HepG2 (cell line): ENCODE measurements around the gene NME4. TPM values are rescaled to one million over a fixed set of nuclear protein-coding genes. Genes with fewer than 3 reads are reported as not detected.

ENCODE experiments used
- ATAC-seq: fragments of 200-7000 bp; cut with Tn5 transposase; 3 replicates; pipeline ENCODE4 v1.9.1; 2020; ENCODE audit warnings: mild to moderate bottlenecking, moderate library complexity
- BruUV-seq: library from RNA; stranded (reverse); fragments of 400-500 nt; replicated peaks from 2 replicates; lab custom pipeline; 2021; lab: Mats Ljungman, UMichigan
- CTCF ChIA-PET: fragments of 300-600 bp; formaldehyde crosslinking; extraction: SDS; loops from one replicate; lab custom pipeline; 2021; ENCODE audit warnings: low total read pairs, inconsistent platforms, low intra/inter-chr PET ratio; lab: Yijun Ruan, JAX
- POLR2A ChIA-PET: fragments of 350-600 bp; sonication (Branson Sonifier 250); formaldehyde crosslinking; loops from one replicate; lab custom pipeline; 2020; ENCODE audit warnings: antibody characterized with exemption, inconsistent platforms; lab: Yijun Ruan, JAX
- DNase-seq: peaks from one replicate; pipeline ENCODE4 v3.0.0-alpha.2; 2015; ENCODE audit warnings: low spot score
- FAIRE-seq: peaks from 3 replicates; lab custom pipeline; 2011; peaks lifted over from hg19 to GRCh38; lab: Jason Lieb, UNC
- H2AFZ ChIP-seq: one replicate; pipeline ENCODE4 v1.6.1; 2011; ENCODE audit warnings: low read length, inconsistent platforms
- H3K27ac ChIP-seq: fragments of 300-600 bp; 3 replicates; pipeline ENCODE4 v1.8.0; 2011; ENCODE audit warnings: mixed run types, mild to moderate bottlenecking, mixed read lengths, low read length, inconsistent platforms; ENCODE audit not compliant: insufficient read depth; ENCODE audit errors: extremely low read length
- H3K27me3 ChIP-seq, 2 experiments: fragments of 200-600 bp in 1 of 2; 2 replicates in 1 of 2; 3 replicates in 1 of 2; pipeline versions ENCODE4 v1.6.0 to v1.8.0; 2011; ENCODE audit warnings: low read length in 2 of 2, mild to moderate bottlenecking in 2 of 2, moderate library complexity in 2 of 2, inconsistent platforms in 1 of 2; ENCODE audit not compliant: insufficient read depth in 2 of 2, control insufficient read depth in 1 of 2
- H3K36me3 ChIP-seq, 2 experiments: fragments of 200-600 bp in 1 of 2; replicated peaks in 1 of 2; 2 replicates in 1 of 2; 3 replicates in 1 of 2; pipeline versions ENCODE4 v1.5.1 to v1.8.0; 2011; ENCODE audit warnings: low read length in 2 of 2, inconsistent platforms in 1 of 2; ENCODE audit not compliant: insufficient read depth in 2 of 2, control insufficient read depth in 1 of 2
- H3K4me1 ChIP-seq: 2 replicates; pipeline ENCODE4 v1.5.1; 2012; ENCODE audit warnings: low read length, inconsistent platforms; ENCODE audit not compliant: insufficient read depth
- H3K4me2 ChIP-seq: 2 replicates; pipeline ENCODE4 v1.6.0; 2011; ENCODE audit warnings: low read depth, low read length, inconsistent platforms
- H3K4me3 ChIP-seq, 3 experiments: fragments of 200-600 bp in 1 of 3; sonication (generic), shearing (Covaris generic) in 1 of 3; replicated peaks in 1 of 3; 2 replicates each; pipeline ENCODE4 v1.5.1; 2011 to 2016; ENCODE audit warnings: low read length in 3 of 3, inconsistent platforms in 2 of 3, low read depth in 2 of 3, mild to moderate bottlenecking in 2 of 3, control low read depth in 1 of 3, mixed read lengths in 1 of 3; ENCODE audit not compliant: insufficient read depth in 1 of 3
- H3K79me2 ChIP-seq: one replicate; pipeline ENCODE4 v1.6.1; 2011; ENCODE audit warnings: low read length, inconsistent platforms; ENCODE audit not compliant: insufficient read depth
- H3K9ac ChIP-seq: 2 replicates; pipeline ENCODE4 v1.6.0; 2011; ENCODE audit warnings: mild to moderate bottlenecking, low read depth, low read length, inconsistent platforms; ENCODE audit not compliant: insufficient read depth
- H3K9me3 ChIP-seq: 2 replicates; pipeline ENCODE4 v1.5.1; 2012; ENCODE audit warnings: mild to moderate bottlenecking, low read length
- H4K20me1 ChIP-seq: 2 replicates; pipeline ENCODE4 v1.6.0; 2011; ENCODE audit warnings: inconsistent platforms, mild to moderate bottlenecking, low read length, moderate library complexity; ENCODE audit not compliant: insufficient read depth
- AGO2 ChIP-seq: fragments of 200-400 bp; formaldehyde crosslinking; optimal IDR thresholded peaks from 2 replicates; pipeline ENCODE3; 2017; ENCODE audit warnings: mild to moderate bottlenecking, low read depth, low read length, moderate library complexity
- ARHGAP35 ChIP-seq: sonication (generic); formaldehyde crosslinking; IDR thresholded peaks from 2 replicates; pipeline ENCODE4 v1.9.0; 2022; ENCODE audit warnings: mild to moderate bottlenecking, inconsistent platforms, moderate library complexity, missing genetic modification reagents, borderline replicate concordance
- GFI1 ChIP-seq: sonication (generic); formaldehyde crosslinking; IDR thresholded peaks from 2 replicates; pipeline ENCODE4 v1.5.0; 2020; ENCODE audit warnings: missing genetic modification reagents, mild to moderate bottlenecking, borderline replicate concordance
- JARID2 ChIP-seq: sonication (generic); formaldehyde crosslinking; IDR thresholded peaks from 2 replicates; pipeline ENCODE4 v1.8.1; 2023; ENCODE audit warnings: missing genetic modification reagents, inconsistent platforms; ENCODE audit not compliant: insufficient replicate concordance
- NRL ChIP-seq: sonication (generic); formaldehyde crosslinking; IDR thresholded peaks from 2 replicates; pipeline ENCODE4 v1.5.0; 2020; ENCODE audit warnings: missing genetic modification reagents, mild to moderate bottlenecking, moderate library complexity, borderline replicate concordance
- RBFOX2 ChIP-seq: fragments of 200-400 bp; formaldehyde crosslinking; IDR thresholded peaks from 2 replicates; pipeline ENCODE4 v1.6.1; 2017; ENCODE audit warnings: low read depth, mild to moderate bottlenecking, low read length
- RORA ChIP-seq: sonication (generic); formaldehyde crosslinking; IDR thresholded peaks from 2 replicates; pipeline ENCODE4 v1.5.0; 2020; ENCODE audit warnings: mild to moderate bottlenecking, missing genetic modification reagents, moderate library complexity
- TRIM22 ChIP-seq: fragments of 450-650 bp; IDR thresholded peaks from 2 replicates; pipeline ENCODE4 v1.6.1; 2017
- ZNF282 ChIP-seq: fragments of 450-650 bp; IDR thresholded peaks from 2 replicates; pipeline ENCODE4 v1.6.1; 2018; ENCODE audit not compliant: partially characterized antibody
- ZNF33B ChIP-seq: sonication (generic); formaldehyde crosslinking; IDR thresholded peaks from 2 replicates; pipeline ENCODE4 v1.5.1; 2020; ENCODE audit warnings: mild to moderate bottlenecking, missing genetic modification reagents
- ZNF614 ChIP-seq: IDR thresholded peaks from 2 replicates; pipeline ENCODE4 v1.6.1; 2018; ENCODE audit warnings: missing biosample characterization, missing genetic modification reagents, inconsistent platforms, borderline replicate concordance
- ZNF660 ChIP-seq: sonication (generic); formaldehyde crosslinking; IDR thresholded peaks from 2 replicates; pipeline ENCODE4 v1.5.1; 2020; ENCODE audit warnings: mild to moderate bottlenecking, low read depth, missing genetic modification reagents, borderline replicate concordance
- WGBS: methylation state at CpG from one replicate; pipeline ENCODE4 v1.1.6; 2017; ENCODE audit warnings: low lambda C conversion rate; 5-methylcytosine and 5-hydroxymethylcytosine counted together
- in situ Hi-C: cut with HindIII; loops from 2 replicates; pipeline ENCODE4 v1.10.0; 2017; ENCODE audit warnings: low pct_unique_long_range_greater_than_20kb; ENCODE audit not compliant: extremely low pct_ligation_motif_present
- intact Hi-C: fragments of 100-400 bp; cut with micrococcal nuclease; formaldehyde crosslinking; loops from one replicate; pipeline ENCODE4 v1.10.0; 2022; ENCODE audit not compliant: unreplicated experiment
- polyA plus RNA-seq, 8 experiments: library from polyadenylated mRNA; depleted of rRNA in 3 of 8; stranded (reverse) in 7 of 8; unstranded in 1 of 8; fragments of >200 nt; fragmentation: Illumina TruSeq in 4 of 8; extraction: Trizol in 4 of 8; gene quantifications; 2 replicates each; pipeline versions ENCODE4 v1.2.1 to v1.2.3, GENCODE V29; 2011 to 2016; ENCODE audit warnings: low read depth in 4 of 8, missing spikeins in 1 of 8, mixed read lengths in 1 of 8; ENCODE audit not compliant: insufficient read depth in 1 of 8
- total RNA-seq, 5 experiments: library from RNA; depleted of rRNA; stranded (reverse); fragments of >200 nt; fragmentation: Illumina TruSeq; extraction: Trizol; gene quantifications; 2 replicates each; pipeline ENCODE4 v1.2.3, GENCODE V29; 2016; ENCODE audit warnings: low read depth in 1 of 5

NME4 gene
- total and polyA plus RNA-seq, 2 of the 13 experiments (the other 11 are each of a cell fraction or from before 2014, with no cell fraction given) = 121 to 263 TPM

GRCh38 chr16:375927-376816 is 20.8 kb upstream of the NME4 start:
- Histone ChIP-seq H3K9ac (no peak overlapping the region), H3K27ac (no peak overlapping the region), H3K79me2 (peaks cover 16% of the 10 kb centered on the region), H3K27me3 (no peaks in the 10 kb centered on the region), H3K4me1 (peaks cover 17% of the 10 kb centered on the region), H3K4me3 (no peak overlapping the region), H2AFZ (no peak overlapping the region), H3K4me2 (no peak overlapping the region), H4K20me1 (no peaks in the 10 kb centered on the region), H3K9me3 (no peaks in the 10 kb centered on the region), H3K36me3 (peaks cover 16 to 27% of the 10 kb centered on the region in 2 experiments; a peak in 4 of 5 replicates)
- ChIA-PET POLR2A (no interaction called here), CTCF (no interaction called here)
- BruUV-seq = no TSS peak
- FAIRE-seq = no peak
- no peak for ATAC-seq
- in situ Hi-C loops = no loop called here
- TF ChIP-seq RBFOX2 (peak; percentile 32; the same call in 1 of the 2 replicates), GFI1 (CRISPR knock-in tag) (no peak), AGO2 (peak; percentile 58)
- 91% methylated on average over 7 of the region's 44 CpGs for whole genome bisulfite sequencing
- no peak for DNase-seq
- intact Hi-C loops = no loop called here

DNA sequence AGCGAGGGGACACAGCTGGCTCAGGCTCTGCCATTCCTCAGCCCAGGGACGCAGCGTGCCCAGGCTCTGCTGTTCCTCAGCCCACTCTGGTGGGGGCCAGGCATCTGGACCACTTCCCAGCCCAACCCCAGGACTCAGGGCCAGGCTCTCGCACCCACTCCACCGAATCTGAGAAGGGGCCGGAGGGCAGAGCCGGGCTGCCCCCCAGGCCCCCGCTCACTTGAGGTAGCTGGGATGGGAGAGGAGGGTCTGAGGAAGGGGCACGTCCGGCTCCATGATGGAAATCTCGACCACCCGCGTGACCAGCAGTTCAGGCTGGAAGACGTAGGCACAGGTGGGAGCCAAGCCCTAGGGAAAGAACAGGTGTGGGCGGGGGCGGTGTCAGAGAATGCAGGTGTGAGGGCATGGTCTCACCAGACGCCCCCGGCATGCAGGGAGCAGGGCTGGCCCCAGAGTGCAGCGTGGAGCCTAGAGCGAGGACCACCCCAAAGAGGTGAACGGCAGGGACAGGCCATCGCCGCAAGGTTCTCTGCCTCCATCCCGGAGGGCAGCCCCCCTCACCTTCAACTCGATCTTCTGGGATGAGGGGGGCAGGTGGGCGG is 20.1 kb upstream of the NME4 start:
- ChIA-PET POLR2A (no interaction called here), CTCF (no interaction called here)
- no TSS peak for BruUV-seq
- Histone ChIP-seq H3K9me3 (no peaks in the 10 kb centered on the region), H2AFZ (no peak overlapping the region), H3K79me2 (peaks cover 16% of the 10 kb centered on the region), H3K27me3 (no peaks in the 10 kb centered on the region), H3K4me3 (no peak overlapping the region), H3K27ac (no peak overlapping the region), H3K4me2 (no peak overlapping the region), H3K9ac (no peak overlapping the region), H3K36me3 (peaks cover 16 to 24% of the 10 kb centered on the region in 2 experiments; a peak in 4 of 5 replicates), H3K4me1 (peaks cover 17% of the 10 kb centered on the region), H4K20me1 (no peaks in the 10 kb centered on the region)
- ATAC-seq (no peak), DNase-seq (no peak), FAIRE-seq (no peak)
- intact Hi-C loops (no loop called here), in situ Hi-C loops (no loop called here)
- TF ChIP-seq RORA = no peak
- TF ChIP-seq ZNF660 = no peak
- no peak for TF ChIP-seq ARHGAP35
- no peak for TF ChIP-seq ZNF282
- TF ChIP-seq TRIM22 = no peak
- no peak for TF ChIP-seq ZNF33B (CRISPR knock-in tag)
- no peak for TF ChIP-seq ZNF614
- TF ChIP-seq NRL (CRISPR knock-in tag) = no peak
- no peak for TF ChIP-seq JARID2 (CRISPR knock-in tag)
- 98% methylated on average over 25 of the region's 26 CpGs for WGBS
